Measurements from ENCODE around the gene PRKG2. TPM values are rescaled to one million over a fixed set of nuclear protein-coding genes. Genes with fewer than 3 reads are reported as not detected.

The PRKG2 gene
- total RNA-seq, 2 experiments from 2014 or later = 0.27 to 0.39 TPM

DNA sequence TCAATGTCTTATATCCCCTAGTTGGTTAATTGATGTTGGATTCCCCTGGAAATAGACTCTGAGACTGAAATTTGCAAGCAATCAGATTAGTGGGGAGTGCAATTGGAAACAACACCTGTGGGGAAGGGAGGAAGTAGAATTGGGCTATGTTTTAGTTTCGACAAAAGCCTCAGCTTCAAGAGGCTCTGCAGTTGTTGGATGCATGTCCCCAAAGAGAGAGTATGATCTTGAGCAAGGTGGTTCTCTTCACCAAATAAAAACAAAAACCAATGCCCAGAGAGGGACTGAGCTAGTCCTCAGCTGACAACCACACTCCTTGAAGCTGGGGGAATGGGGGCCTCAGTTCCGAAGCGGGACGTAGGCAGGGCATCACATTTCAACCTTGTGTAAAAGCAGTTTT is 77.1 kb downstream of the PRKG2 start:
- ChIA-PET POLR2A (no interaction called here), CTCF (no interaction called here)
- intact Hi-C loops (cut with DNase I, micrococcal nuclease) = no loop called here
- no peaks in the 10 kb centered on the region for H3K4me1 Mint-ChIP-seq (ENCODE audit: low read depth)
- no peaks in the 10 kb centered on the region for H3K36me3 Mint-ChIP-seq (ENCODE audit: low read depth)
- H3K4me3 ChIP-seq (ENCODE audit: low read length) = no peak overlapping the region
- H3K4me1 ChIP-seq (ENCODE audit: insufficient read depth, low read length) = no peaks in the 10 kb centered on the region
- no peaks in the 10 kb centered on the region for H3K9me3 ChIP-seq (ENCODE audit: control insufficient read depth in 1 of 2, insufficient read depth in 1 of 2, low read length in 2 of 2)
- H3K27ac Mint-ChIP-seq = no peak overlapping the region
- H3K4me3 Mint-ChIP-seq = no peak overlapping the region
- no peak for TF ChIP-seq CTCF (IDR thresholded peaks at IDR 0.05)
- H3K27me3 ChIP-seq (ENCODE audit: control insufficient read depth in 1 of 2, insufficient read depth in 2 of 2, low read length in 2 of 2) = no peaks in the 10 kb centered on the region
- H3K27me3 Mint-ChIP-seq = peaks cover 22% of the 10 kb centered on the region
- H3K9me3 Mint-ChIP-seq = no peaks in the 10 kb centered on the region
- no peak for DNase-seq
- no peak overlapping the region for H3K27ac ChIP-seq (ENCODE audit: low read depth in 1 of 2, low read length in 2 of 2)
- ATAC-seq (ENCODE audit: poor library complexity) = no peak
- H3K36me3 ChIP-seq (ENCODE audit: insufficient read depth, low read length) = no peaks in the 10 kb centered on the region

GRCh38 chr4:81137446-81137845 is 77.6 kb downstream of the PRKG2 start:
- intact Hi-C loops (cut with DNase I, micrococcal nuclease) = no loop called here
- Mint-ChIP-seq H3K27me3 (peaks cover 22% of the 10 kb centered on the region), H3K9me3 (no peaks in the 10 kb centered on the region), H3K4me1 (ENCODE audit: low read depth) (no peaks in the 10 kb centered on the region), H3K36me3 (ENCODE audit: low read depth) (no peaks in the 10 kb centered on the region), H3K4me3 (no peak overlapping the region), H3K27ac (no peak overlapping the region)
- Histone ChIP-seq H3K27me3 (ENCODE audit: control insufficient read depth in 1 of 2, insufficient read depth in 2 of 2, low read length in 2 of 2) (no peaks in the 10 kb centered on the region), H3K4me3 (ENCODE audit: low read length) (no peak overlapping the region), H3K4me1 (ENCODE audit: insufficient read depth, low read length) (no peaks in the 10 kb centered on the region), H3K27ac (ENCODE audit: low read depth in 1 of 2, low read length in 2 of 2) (no peak overlapping the region), H3K9me3 (ENCODE audit: control insufficient read depth in 1 of 2, insufficient read depth in 1 of 2, low read length in 2 of 2) (no peaks in the 10 kb centered on the region), H3K36me3 (ENCODE audit: insufficient read depth, low read length) (no peaks in the 10 kb centered on the region)
- ChIA-PET CTCF (no interaction called here), POLR2A (no interaction called here)
- no peak for ATAC-seq (ENCODE audit: poor library complexity)
- no peak for TF ChIP-seq CTCF (IDR thresholded peaks at IDR 0.05)
- DNase-seq = no peak

DNA sequence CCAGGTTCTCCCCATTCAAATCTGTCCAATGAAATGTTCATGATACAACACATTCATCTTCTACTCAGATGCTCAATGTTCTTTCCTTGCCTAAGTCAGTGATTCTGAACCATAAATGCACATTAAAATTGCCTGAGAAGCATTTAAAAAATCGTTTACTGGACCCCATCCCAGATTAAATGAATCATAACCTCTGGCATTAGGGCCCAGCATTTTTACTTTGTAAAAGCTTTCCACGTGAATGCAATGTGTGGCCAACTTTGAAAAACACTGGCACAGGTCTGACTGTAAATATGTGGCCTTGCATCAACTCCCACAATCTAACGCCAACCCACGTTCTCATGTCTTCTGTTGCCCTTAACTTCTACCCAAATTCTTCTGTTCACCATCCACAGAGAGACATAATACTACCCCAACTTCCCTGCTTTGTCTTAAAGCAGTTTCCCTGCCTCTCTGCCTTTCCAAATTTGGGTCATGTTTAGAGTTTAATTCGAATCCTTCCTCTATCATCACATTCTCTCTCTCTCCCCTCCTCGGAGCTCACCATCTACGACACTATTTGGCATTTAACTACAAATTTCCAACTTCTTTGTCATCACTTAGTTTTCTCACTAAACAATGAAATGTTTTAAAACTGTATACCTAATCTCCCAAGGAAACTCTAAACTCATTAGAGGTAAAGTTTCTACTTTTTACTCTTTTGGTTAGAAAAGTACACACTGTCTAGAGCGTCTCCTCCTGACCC is 78.7 kb downstream of the PRKG2 start:
- Histone ChIP-seq H3K27me3 (ENCODE audit: control insufficient read depth in 1 of 2, insufficient read depth in 2 of 2, low read length in 2 of 2) (no peaks in the 10 kb centered on the region), H3K36me3 (ENCODE audit: insufficient read depth, low read length) (no peaks in the 10 kb centered on the region), H3K9me3 (ENCODE audit: control insufficient read depth in 1 of 2, insufficient read depth in 1 of 2, low read length in 2 of 2) (no peaks in the 10 kb centered on the region), H3K4me3 (ENCODE audit: low read length) (no peak overlapping the region), H3K4me1 (ENCODE audit: insufficient read depth, low read length) (no peaks in the 10 kb centered on the region), H3K27ac (ENCODE audit: low read depth in 1 of 2, low read length in 2 of 2) (no peak overlapping the region)
- no peak for ATAC-seq (ENCODE audit: poor library complexity)
- Mint-ChIP-seq H3K27ac (no peak overlapping the region), H3K4me1 (ENCODE audit: low read depth) (no peaks in the 10 kb centered on the region), H3K36me3 (ENCODE audit: low read depth) (no peaks in the 10 kb centered on the region), H3K4me3 (no peak overlapping the region), H3K9me3 (no peaks in the 10 kb centered on the region), H3K27me3 (peaks cover 22% of the 10 kb centered on the region)
- no peak for DNase-seq
- POLR2A ChIA-PET = no interaction called here
- intact Hi-C loops (cut with DNase I, micrococcal nuclease) = no loop called here
- CTCF ChIA-PET = no interaction called here
- TF ChIP-seq CTCF (IDR thresholded peaks at IDR 0.05) = no peak
